ENCODE results near the gene PIK3C2G. TPM values are rescaled to one million over a fixed set of nuclear protein-coding genes. Genes with fewer than 3 reads are reported as not detected.

PIK3C2G gene
- total RNA-seq, 1 donor from 2014 or later = not detected

GRCh38 chr12:18296201-18296908, 35.0 kb downstream of the PIK3C2G start:
- no peak overlapping the region for H3K4me3 Mint-ChIP-seq (ENCODE audit: unreplicated experiment)
- H3K27me3 Mint-ChIP-seq (ENCODE audit: low read depth) = peaks cover 4% of the 10 kb centered on the region
- TF ChIP-seq CTCF (IDR thresholded peaks at IDR 0.05) = no peak
- H3K27ac Mint-ChIP-seq (ENCODE audit: unreplicated experiment) = no peak overlapping the region
- H3K4me1 Mint-ChIP-seq (ENCODE audit: low read depth) = no peaks in the 10 kb centered on the region
- H3K36me3 Mint-ChIP-seq (ENCODE audit: low read depth) = peaks cover 3% of the 10 kb centered on the region
- peaks cover 20% of the 10 kb centered on the region for H3K9me3 Mint-ChIP-seq (ENCODE audit: low read depth)
- DNase-seq (ENCODE audit: low spot score) = no peak

GRCh38 chr12:18296909-18297280, 35.6 kb downstream of the PIK3C2G start:
- peaks cover 24% of the 10 kb centered on the region for H3K9me3 Mint-ChIP-seq (ENCODE audit: low read depth)

GRCh38 chr12:18297902-18298301, 36.6 kb downstream of the PIK3C2G start:
- H3K27ac Mint-ChIP-seq (ENCODE audit: unreplicated experiment) = no peak overlapping the region
- no peak for TF ChIP-seq CTCF (IDR thresholded peaks at IDR 0.05)
- no peaks in the 10 kb centered on the region for H3K4me1 Mint-ChIP-seq (ENCODE audit: low read depth)
- H3K4me3 Mint-ChIP-seq (ENCODE audit: unreplicated experiment) = no peak overlapping the region
- peaks cover 4% of the 10 kb centered on the region for H3K27me3 Mint-ChIP-seq (ENCODE audit: low read depth)
- H3K9me3 Mint-ChIP-seq (ENCODE audit: low read depth) = peaks cover 24% of the 10 kb centered on the region
- peaks cover 3% of the 10 kb centered on the region for H3K36me3 Mint-ChIP-seq (ENCODE audit: low read depth)
- no peak for DNase-seq (ENCODE audit: low spot score)

More at GRCh38 chr12:18296909-18297280, 35.6 kb downstream of the PIK3C2G start:
- Mint-ChIP-seq H3K4me3 (ENCODE audit: unreplicated experiment) (no peak overlapping the region), H3K4me1 (ENCODE audit: low read depth) (no peaks in the 10 kb centered on the region), H3K36me3 (ENCODE audit: low read depth) (peaks cover 3% of the 10 kb centered on the region), H3K27ac (ENCODE audit: unreplicated experiment) (no peak overlapping the region), H3K27me3 (ENCODE audit: low read depth) (peaks cover 4% of the 10 kb centered on the region)
- DNase-seq (ENCODE audit: low spot score) = no peak
- no peak for TF ChIP-seq CTCF (IDR thresholded peaks at IDR 0.05)

GRCh38 chr12:18302809-18303430, 41.6 kb downstream of the PIK3C2G start:
- Mint-ChIP-seq H3K27ac (ENCODE audit: unreplicated experiment) (no peak overlapping the region), H3K4me1 (ENCODE audit: low read depth) (no peaks in the 10 kb centered on the region), H3K4me3 (ENCODE audit: unreplicated experiment) (no peak overlapping the region), H3K36me3 (ENCODE audit: low read depth) (peaks cover 3% of the 10 kb centered on the region), H3K9me3 (ENCODE audit: low read depth) (peaks cover 24% of the 10 kb centered on the region), H3K27me3 (ENCODE audit: low read depth) (peaks cover 4% of the 10 kb centered on the region)
- DNase-seq (ENCODE audit: low spot score) = no peak
- no peak for TF ChIP-seq CTCF (IDR thresholded peaks at IDR 0.05)

GRCh38 chr12:18304609-18305008, 43.3 kb downstream of the PIK3C2G start:
- TF ChIP-seq CTCF (IDR thresholded peaks at IDR 0.05) = no peak
- Mint-ChIP-seq H3K4me1 (ENCODE audit: low read depth) (no peaks in the 10 kb centered on the region), H3K27ac (ENCODE audit: unreplicated experiment) (no peak overlapping the region), H3K36me3 (ENCODE audit: low read depth) (peaks cover 3% of the 10 kb centered on the region), H3K27me3 (ENCODE audit: low read depth) (peaks cover 3% of the 10 kb centered on the region), H3K4me3 (ENCODE audit: unreplicated experiment) (no peak overlapping the region), H3K9me3 (ENCODE audit: low read depth) (peaks cover 21% of the 10 kb centered on the region)
- no peak for DNase-seq (ENCODE audit: low spot score)
